CD4-positive, alpha-beta T cell treated with Interleukin-2 at 100 ng/mL for 4 hours (primary cell): ENCODE data around the gene CLEC2A.
"Not testable (repeated sequence)": the region's sequence is repeated elsewhere in the genome, so short reads cannot be mapped to it uniquely, and the experiment has no call there.

Source experiments
- DNase-seq: peaks from one replicate; pipeline ENCODE4 v3.0.0-alpha.2; 2020; ENCODE audit warnings: low spot score

The CLEC2A gene

DNA sequence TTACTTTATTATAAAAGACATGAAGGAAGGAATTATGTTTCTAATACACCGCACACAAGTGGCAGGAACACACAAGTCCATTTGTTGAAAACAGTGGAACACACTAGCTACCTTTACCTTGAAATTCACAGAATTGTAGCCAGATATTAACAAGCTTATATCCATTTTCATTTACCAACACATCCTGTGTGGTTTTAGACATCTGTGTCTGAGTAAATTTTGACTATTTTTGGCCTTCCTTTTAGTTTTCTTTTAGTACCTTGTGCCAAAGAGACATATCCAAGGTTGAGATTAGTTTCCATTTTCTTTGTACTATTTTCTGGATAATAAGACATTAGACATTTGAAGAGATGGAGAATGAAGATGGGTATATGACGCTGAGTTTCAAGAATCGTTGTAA, 50.9 kb downstream of the CLEC2A start, which contains the start of gene KLRF2:
Gene KLRF2 (plus strand): TSS at position 244 of the 400 bp plus-strand sequence. CDS start 107 bp downstream, at position 351.
- DNase-seq: no peak

DNA sequence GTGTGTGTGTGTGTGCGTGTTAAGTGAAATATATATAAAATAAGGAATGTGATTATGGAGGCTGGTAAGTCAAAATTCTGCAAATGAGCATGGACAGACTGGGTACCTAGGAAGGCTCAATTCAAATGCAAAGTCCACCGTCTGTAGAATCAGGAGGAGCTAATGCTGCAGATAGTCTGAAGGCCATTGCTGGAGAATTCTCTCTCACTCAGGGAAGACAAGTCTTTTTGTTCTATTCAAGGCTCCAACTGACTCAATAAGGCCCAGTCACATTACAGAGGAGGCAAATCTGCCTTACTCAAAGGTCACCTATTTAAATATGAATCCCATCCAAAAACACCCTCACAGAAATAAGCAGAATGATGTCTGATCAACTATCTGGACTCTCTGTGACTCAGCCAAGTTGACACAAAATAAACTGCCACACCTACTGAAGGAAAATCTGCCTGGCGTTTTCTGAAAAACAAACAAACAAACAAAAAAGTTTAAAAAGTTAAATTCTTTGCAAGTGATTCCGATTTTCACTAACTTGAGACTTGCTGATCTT, 51.6 kb downstream of the CLEC2A start:
- DNase-seq: no peak

DNA sequence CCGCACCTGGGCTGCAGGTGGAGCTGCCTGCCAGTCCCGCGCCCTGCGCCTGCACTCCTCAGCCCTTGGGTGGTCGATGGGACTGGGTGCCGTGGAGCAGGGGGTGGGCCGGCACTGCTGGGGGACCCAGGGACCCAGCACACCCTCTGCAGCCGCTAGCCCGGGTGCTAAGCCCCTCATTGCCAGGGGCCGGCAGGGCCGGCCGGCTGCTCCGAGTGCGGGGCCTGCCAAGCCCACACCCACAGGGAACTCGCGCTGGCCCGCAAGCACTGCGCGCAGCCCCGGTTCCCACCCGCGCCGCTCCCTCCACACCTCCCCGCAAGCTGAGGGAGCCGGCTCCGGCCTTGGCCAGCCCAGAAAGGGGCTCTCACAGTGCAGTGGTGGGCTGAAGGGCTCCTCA, 56.0 kb downstream of the CLEC2A start:
- DNase-seq: not testable (repeated sequence)

DNA sequence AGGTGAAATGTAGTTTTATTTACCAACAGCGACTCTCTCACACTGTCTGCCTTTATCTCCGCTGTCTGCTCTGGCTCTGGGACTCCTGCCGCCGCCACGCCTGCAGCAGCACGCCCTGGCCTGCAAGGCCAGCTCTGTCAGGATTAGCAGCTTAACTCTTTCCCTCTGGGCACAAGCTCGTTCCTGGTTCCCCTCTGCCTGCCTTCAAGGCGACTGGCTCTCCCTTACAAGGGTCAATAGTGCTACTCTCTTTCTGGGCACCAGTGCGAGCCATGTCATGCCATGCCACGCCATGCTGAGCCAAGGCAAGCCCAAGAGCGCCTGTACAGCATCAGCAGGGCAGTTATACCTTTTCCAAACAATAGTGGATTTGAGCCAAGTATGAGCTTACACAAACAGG, 59.4 kb downstream of the CLEC2A start:
- DNase-seq: no peak

DNA sequence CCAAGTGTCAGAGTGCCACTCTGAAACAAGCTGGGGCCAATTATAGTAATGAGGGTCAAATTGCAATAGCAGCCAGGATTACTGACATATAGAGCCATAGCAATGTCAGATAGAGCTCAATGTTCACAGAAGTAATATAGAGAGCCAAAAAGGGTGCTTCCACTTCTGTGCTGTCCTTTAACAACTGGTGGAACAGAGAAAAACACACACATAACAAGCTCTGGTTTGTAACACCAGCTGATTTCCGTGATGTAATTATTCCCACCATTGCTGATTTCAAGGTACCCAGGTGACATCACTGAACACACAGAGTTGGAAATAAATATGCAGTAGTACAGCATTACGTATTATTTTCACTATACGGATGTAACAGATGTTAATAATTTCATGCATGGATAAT, 60.0 kb downstream of the CLEC2A start:
- no peak for DNase-seq

DNA sequence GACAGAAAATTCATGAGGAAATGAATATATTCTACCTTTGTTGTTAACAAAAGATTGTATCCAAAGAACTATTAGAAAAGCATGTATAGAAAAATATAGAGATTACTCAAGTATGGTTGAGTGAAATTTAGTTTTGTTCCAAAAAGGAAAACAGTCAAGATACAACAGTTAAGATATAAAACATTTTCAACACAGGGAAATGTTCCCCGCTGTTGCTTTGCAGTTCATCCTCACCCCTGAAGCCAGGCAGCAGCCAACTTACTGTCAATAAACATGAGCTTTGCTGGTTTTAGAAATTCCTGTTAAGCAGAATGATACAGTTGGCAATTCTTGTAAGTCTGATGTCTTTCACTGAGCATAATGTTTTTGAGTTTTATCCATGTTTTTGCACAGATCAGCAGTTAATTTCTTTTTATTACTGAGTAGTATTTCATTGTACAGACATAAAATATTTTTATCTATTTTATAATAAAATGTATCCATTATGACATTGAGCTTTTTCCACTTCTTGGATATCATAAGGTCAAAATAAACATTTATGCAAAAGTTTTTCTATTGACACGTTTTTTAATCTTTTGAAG, 61.8 kb downstream of the CLEC2A start:
- DNase-seq: peak; percentile 23

DNA sequence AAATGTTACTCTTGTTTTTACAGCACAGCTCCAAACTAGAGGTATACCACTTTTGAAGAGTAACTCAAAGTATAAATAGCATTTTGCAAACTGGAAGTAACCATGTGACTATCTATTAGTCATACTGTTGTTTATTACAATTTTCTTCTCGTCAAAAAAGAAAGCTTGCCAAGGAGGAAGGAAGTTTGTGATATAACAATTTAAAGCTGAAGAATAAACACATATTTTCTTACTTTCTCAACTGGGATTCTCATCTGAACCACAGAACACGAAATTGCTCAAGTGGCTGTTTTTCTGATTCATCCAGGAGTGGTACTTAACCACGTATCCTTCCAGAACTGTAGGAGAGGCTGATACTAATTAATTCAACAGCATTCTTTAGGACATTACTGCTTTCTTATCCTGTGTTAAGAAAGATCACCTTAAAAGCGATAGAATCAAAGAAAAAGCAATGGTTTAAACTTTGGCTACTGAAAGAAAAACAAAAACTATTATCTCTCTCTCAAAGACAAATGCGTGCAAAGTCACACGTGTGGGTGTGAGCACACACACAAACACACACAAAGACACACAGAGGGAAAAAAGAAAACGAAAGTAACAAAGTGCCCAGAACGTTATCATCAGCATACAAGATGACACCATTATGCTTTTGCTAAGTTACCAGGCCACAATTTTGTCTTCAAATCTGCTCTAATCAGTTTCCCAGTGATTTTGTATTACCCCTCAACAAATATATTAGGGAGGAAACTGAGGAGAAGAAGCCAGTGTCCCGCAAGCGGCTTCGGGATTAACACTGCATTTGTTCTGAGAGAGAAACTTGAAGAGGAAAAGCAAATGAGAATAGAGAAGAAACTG, 62.6 kb downstream of the CLEC2A start, which contains the start of gene CLEC2B:
Gene CLEC2B (minus strand): TSS at position 48 of the 855 bp plus-strand sequence.
- peak; percentile 72 for DNase-seq

DNA sequence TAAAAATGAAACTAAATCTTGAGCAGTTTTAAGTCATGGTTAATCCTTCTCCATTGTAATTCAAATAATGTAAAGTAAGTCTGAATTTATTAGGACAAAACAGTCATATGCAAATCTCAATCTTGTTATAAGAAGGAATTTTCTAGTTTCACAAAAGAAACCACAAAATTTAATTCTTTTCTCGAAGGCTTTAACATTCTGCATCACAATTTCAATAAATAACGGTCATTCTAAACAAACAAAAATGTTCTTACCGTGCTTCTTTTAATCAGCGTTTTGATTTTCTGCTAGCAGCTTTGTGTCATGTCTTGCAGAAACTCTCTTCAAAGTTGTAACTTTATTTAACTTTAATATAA, 63.2 kb downstream of the CLEC2A start:
- DNase-seq: no peak

DNA sequence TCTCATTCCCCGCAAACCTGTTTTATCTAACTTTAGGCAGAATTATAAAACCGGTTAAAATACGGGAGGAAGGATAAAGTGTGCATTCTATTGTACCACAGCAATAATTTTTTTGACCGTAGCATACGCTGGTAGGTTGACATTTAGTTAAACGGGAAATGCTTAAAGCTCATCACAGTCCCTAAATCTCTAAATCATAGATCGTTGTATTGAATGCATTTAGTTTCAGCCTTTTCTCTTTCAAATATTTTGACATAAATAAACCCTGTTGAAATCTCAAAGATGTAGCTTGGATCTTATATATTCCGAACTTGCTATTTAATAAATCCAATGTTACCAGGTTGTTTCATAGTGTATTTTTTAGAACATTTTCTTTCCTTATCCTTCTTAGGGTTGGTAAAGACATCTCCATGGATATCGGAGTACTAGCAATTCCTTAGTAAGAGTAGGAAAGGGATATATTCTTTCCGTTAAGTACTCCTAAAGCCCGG, 63.8 kb downstream of the CLEC2A start:
- DNase-seq: peak; percentile 34

DNA sequence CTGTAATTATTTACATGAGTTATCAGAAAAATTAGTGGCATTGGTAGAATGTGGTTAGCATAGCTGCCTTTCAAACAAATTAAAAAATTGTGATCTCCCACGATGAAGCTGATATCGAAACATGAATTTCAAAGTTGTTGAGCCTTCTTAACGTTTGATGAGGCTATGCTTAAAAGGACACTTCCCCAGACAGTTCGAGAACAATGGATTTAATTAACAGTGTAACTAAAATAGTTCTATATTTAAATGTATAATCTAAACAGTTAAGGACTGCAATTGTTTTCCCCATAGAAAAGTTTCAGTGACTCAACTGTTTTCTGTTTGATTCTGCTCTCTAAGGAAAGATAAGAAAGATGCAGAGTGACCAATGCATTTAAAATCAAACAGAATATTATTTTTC, 64.6 kb downstream of the CLEC2A start:
- peak; percentile 22 for DNase-seq

DNA sequence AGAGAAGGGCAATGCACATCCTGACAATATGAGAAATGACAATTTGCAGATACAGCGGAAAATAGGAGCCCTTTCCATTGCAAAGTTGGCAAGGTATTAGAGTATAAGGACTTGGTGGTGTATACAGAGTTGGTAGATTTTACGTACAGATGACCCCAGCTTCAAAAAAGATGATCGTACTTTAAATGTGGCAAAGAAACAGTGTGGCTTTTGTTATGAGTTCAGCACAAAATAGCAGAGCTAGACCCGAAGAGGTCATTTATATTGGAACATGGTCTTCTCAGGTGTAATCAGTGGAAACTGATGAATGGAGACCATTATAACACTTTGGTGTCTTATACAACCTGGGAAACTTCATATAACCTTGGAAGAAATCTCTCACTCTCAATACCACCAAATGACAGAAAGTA, 65.3 kb downstream of the CLEC2A start:
- no peak for DNase-seq

DNA sequence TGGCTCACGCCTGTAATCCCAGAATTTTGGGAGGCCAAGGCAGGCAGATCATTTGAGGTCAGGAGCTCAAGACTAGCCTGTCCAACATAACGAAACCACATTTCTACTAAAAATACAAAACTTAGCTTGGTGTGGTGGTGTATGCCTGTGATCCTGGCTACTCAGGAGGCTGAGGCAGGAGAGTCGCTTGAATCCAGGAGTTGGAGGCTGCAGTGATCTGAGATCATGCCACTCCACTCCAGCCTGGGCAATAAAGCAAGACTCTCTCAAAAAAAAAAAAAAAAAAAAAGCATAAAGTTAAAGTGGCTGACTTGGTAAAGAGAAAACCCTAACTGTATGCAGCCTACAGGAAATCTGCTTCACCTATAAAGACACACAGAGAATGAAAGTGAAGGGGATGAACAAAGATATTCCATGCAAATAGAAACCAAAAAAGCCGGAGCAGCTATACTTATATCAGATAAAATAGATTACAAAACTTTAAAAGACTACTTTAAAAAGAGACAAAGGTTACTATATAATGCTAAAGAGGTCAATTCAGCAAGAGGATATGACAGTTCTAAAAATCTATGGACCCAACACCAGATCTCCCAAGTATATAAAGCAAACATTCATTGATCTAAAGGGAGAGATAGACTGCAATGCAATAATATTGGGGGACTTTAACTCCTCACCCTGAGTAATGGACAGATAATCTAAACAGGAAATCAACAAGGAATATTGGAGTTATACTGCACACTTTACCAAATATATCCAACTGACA, 67.1 kb downstream of the CLEC2A start:
- no peak for DNase-seq
